GM12878 (cell line): ENCODE results near the gene SIRPD. TPM values are rescaled to one million over a fixed set of nuclear protein-coding genes. Genes with fewer than 3 reads are reported as not detected.

Source experiments
- ATAC-seq: fragments of 200-7000 bp; cut with Tn5 transposase; 3 replicates; pipeline ENCODE4 v1.9.1; 2020; ENCODE audit warnings: mild to moderate bottlenecking, moderate library complexity
- BruUV-seq: library from RNA; stranded (reverse); fragments of 400-500 nt; replicated peaks from 2 replicates; lab custom pipeline; 2021; lab: Mats Ljungman, UMichigan
- CTCF ChIA-PET: fragments of 300-600 bp; sonication (Branson Sonifier 250); formaldehyde crosslinking; extraction: SDS; loops from one replicate; lab custom pipeline; 2021; ENCODE audit warnings: inconsistent platforms; lab: Yijun Ruan, JAX
- POLR2A ChIA-PET: fragments of 350-600 bp; formaldehyde crosslinking; extraction: SDS; loops from one replicate; lab custom pipeline; 2021; ENCODE audit warnings: inconsistent platforms; lab: Charles Lee
- RAD21 ChIA-PET: fragments of 300-600 bp; sonication (Branson Sonifier 250); formaldehyde crosslinking; loops from one replicate; lab custom pipeline; 2023; ENCODE audit warnings: antibody characterized with exemption; ENCODE audit not compliant: unreplicated experiment; lab: Charles Lee
- SMC1A ChIA-PET: fragments of 300-600 bp; sonication (Branson Sonifier 250); formaldehyde crosslinking; loops from one replicate; lab custom pipeline; 2023; ENCODE audit not compliant: unreplicated experiment, uncharacterized antibody; lab: Charles Lee
- DNase-seq: peaks from one replicate; pipeline ENCODE4 v3.0.0-alpha.2; 2011; ENCODE audit warnings: low read depth, low spot score
- FAIRE-seq: peaks from 3 replicates; lab custom pipeline; 2011; peaks lifted over from hg19 to GRCh38; lab: Jason Lieb, UNC
- H2AFZ ChIP-seq: 2 replicates; pipeline ENCODE4 v1.6.0; 2011; ENCODE audit warnings: low read depth, low read length, control low read depth; ENCODE audit not compliant: control insufficient read depth
- H3K27ac ChIP-seq: 2 replicates; pipeline ENCODE4 v1.5.1; 2011; ENCODE audit warnings: control low read depth; ENCODE audit not compliant: control insufficient read depth, insufficient read depth
- H3K27me3 ChIP-seq, 2 experiments: replicated peaks in 1 of 2; 2 replicates each; pipeline versions ENCODE4 v1.6.0 to v1.6.1; 2011; ENCODE audit warnings: low read length in 1 of 2; ENCODE audit not compliant: control insufficient read depth in 2 of 2, insufficient read depth in 2 of 2
- H3K36me3 ChIP-seq, 2 experiments: 2 replicates each; pipeline ENCODE4 v1.5.1; 2011; ENCODE audit warnings: low read length in 1 of 2; ENCODE audit not compliant: control insufficient read depth in 2 of 2, insufficient read depth in 2 of 2
- H3K4me1 ChIP-seq: 2 replicates; pipeline ENCODE4 v1.6.1; 2011; ENCODE audit warnings: mild to moderate bottlenecking, low read length, moderate library complexity, mixed read lengths; ENCODE audit not compliant: control insufficient read depth, insufficient read depth
- H3K4me2 ChIP-seq: 2 replicates; pipeline ENCODE4 v1.6.0; 2011; ENCODE audit warnings: control low read depth; ENCODE audit not compliant: control insufficient read depth, insufficient read depth
- H3K4me3 ChIP-seq: fragments of 200-600 bp; sonication (generic); 2 replicates; pipeline ENCODE4 v1.5.1; 2016
- H3K79me2 ChIP-seq: 2 replicates; pipeline ENCODE4 v1.6.0; 2011; ENCODE audit warnings: low read length; ENCODE audit not compliant: control insufficient read depth, insufficient read depth
- H3K9ac ChIP-seq: 2 replicates; pipeline ENCODE4 v1.8.0; 2011; ENCODE audit warnings: low read length, control low read depth, mixed read lengths; ENCODE audit not compliant: control insufficient read depth, insufficient read depth
- H3K9me3 ChIP-seq: replicated peaks from 3 replicates; pipeline ENCODE4 v1.5.1; 2011; ENCODE audit warnings: mild to moderate bottlenecking, low read length; ENCODE audit not compliant: control insufficient read depth, insufficient read depth
- H4K20me1 ChIP-seq: 2 replicates; pipeline ENCODE4 v1.6.0; 2011; ENCODE audit not compliant: control insufficient read depth, insufficient read depth
- EGR1 ChIP-seq, 2 experiments: IDR thresholded peaks; 1 replicate in 1 of 2; 2 replicates in 1 of 2; pipeline ENCODE4 v1.6.1; 2011 to 2012; ENCODE audit warnings: low read depth in 2 of 2, low read length in 2 of 2, borderline replicate concordance in 1 of 2, mild to moderate bottlenecking in 1 of 2, moderate library complexity in 1 of 2
- ESRRA ChIP-seq: IDR thresholded peaks from 2 replicates; pipeline ENCODE4 v1.6.1; 2012; ENCODE audit warnings: mild to moderate bottlenecking, low read length, improper control_type of control experiment
- HCFC1 ChIP-seq: fragments of 150-350 bp; IDR thresholded peaks from 2 replicates; pipeline ENCODE4 v1.6.1; 2014; ENCODE audit warnings: low read length
- HDGF ChIP-seq: fragments of 450-650 bp; IDR thresholded peaks from 2 replicates; pipeline ENCODE4 v1.6.1; 2016; ENCODE audit warnings: antibody characterized with exemption
- HSF1 ChIP-seq: fragments of 150-350 bp; IDR thresholded peaks from 2 replicates; pipeline ENCODE4 v1.6.1; 2014; ENCODE audit warnings: mild to moderate bottlenecking, low read depth, low read length
- MAX ChIP-seq: IDR thresholded peaks from 2 replicates; pipeline ENCODE4 v1.6.1; 2012; ENCODE audit warnings: low read depth, low read length, improper control_type of control experiment
- MEF2A ChIP-seq: IDR thresholded peaks from 2 replicates; pipeline ENCODE4 v1.6.1; 2011; ENCODE audit warnings: low read depth, mild to moderate bottlenecking, low read length, moderate library complexity; ENCODE audit not compliant: insufficient read depth
- MYC ChIP-seq: IDR thresholded peaks from 2 replicates; pipeline ENCODE4 v1.6.1; 2011; ENCODE audit warnings: mild to moderate bottlenecking, low read length, moderate library complexity, inconsistent platforms; ENCODE audit not compliant: insufficient read depth, insufficient replicate concordance, insufficient read length, severe bottlenecking
- POU2F2 ChIP-seq: IDR thresholded peaks from 3 replicates; pipeline ENCODE4 v1.6.1; 2011; ENCODE audit warnings: low read depth, mild to moderate bottlenecking, low read length, borderline replicate concordance
- SIX5 ChIP-seq: IDR thresholded peaks from 2 replicates; pipeline ENCODE4 v1.6.1; 2011; ENCODE audit warnings: mild to moderate bottlenecking, low read depth, low read length, moderate library complexity; ENCODE audit not compliant: severe bottlenecking
- SMAD5 ChIP-seq: IDR thresholded peaks from 2 replicates; pipeline ENCODE4 v1.6.1; 2016; ENCODE audit warnings: antibody characterized with exemption, low read depth
- ZNF384 ChIP-seq: IDR thresholded peaks from 2 replicates; pipeline ENCODE4 v1.6.1; 2012; ENCODE audit warnings: low read depth, mild to moderate bottlenecking, low read length, improper control_type of control experiment, borderline replicate concordance
- ZNF622 ChIP-seq: fragments of 450-650 bp; IDR thresholded peaks from 2 replicates; pipeline ENCODE4 v1.6.1; 2017; ENCODE audit warnings: mild to moderate bottlenecking, inconsistent platforms
- ZZZ3 ChIP-seq: IDR thresholded peaks from 2 replicates; pipeline ENCODE4 v1.6.1; 2011; ENCODE audit warnings: low read depth; ENCODE audit not compliant: control insufficient read depth, insufficient read length
- WGBS: methylation state at CpG from one replicate; pipeline ENCODE4 v1.1.6; 2016; ENCODE audit warnings: low lambda C conversion rate; ENCODE audit not compliant: insufficient replicate concordance, insufficient coverage; ENCODE audit errors: missing lambda C conversion rate; 5-methylcytosine and 5-hydroxymethylcytosine counted together
- in situ Hi-C: fragments of 300-500 bp; cut with MboI; formaldehyde crosslinking; loops from 9 replicates; pipeline ENCODE4 v1.14.3; 2018; ENCODE audit warnings: mixed read lengths
- intact Hi-C: fragments of 100-400 bp; cut with micrococcal nuclease; formaldehyde crosslinking; loops from one replicate; pipeline ENCODE4 v1.14.2; 2022; ENCODE audit not compliant: unreplicated experiment
- polyA plus RNA-seq, 11 experiments: library from polyadenylated mRNA; depleted of rRNA in 4 of 11; unstranded in 6 of 11; stranded (reverse) in 5 of 11; fragments of >200 nt; fragmentation: Nextera tagmentation in 4 of 11; fragmentation: Illumina TruSeq in 1 of 11; extraction: Ambion mirVana in 4 of 11; extraction: Trizol in 1 of 11; gene quantifications; 1 replicate in 1 of 11; 2 replicates in 10 of 11; pipeline versions ENCODE4 v1.2.1 to v1.2.3, GENCODE V29; 2011 to 2016; ENCODE audit warnings: inconsistent platforms in 2 of 11, missing spikeins in 2 of 11, low read depth in 1 of 11
- total RNA-seq, 4 experiments: library from RNA; depleted of rRNA in 3 of 4; stranded (reverse); fragments of >200 nt in 3 of 4; fragmentation: Illumina TruSeq in 1 of 4; extraction: Trizol in 1 of 4; gene quantifications; 2 replicates each; pipeline versions ENCODE4 v1.2.1 to v1.2.3, GENCODE V29; 2013 to 2021

Gene SIRPD
- total and polyA plus RNA-seq, 10 of the 15 experiments (the other 5 are each of a cell fraction or from before 2014, with no cell fraction given): 0.10 to 1.6 (median 0.88) TPM

GRCh38 chr20:1528811-1529210, 28.7 kb downstream of the SIRPD start:
- Histone ChIP-seq H3K36me3 (no peaks in the 10 kb centered on the region), H3K27ac (no peak overlapping the region), H3K9ac (no peak overlapping the region), H3K4me3 (no peak overlapping the region), H3K79me2 (no peaks in the 10 kb centered on the region), H4K20me1 (no peaks in the 10 kb centered on the region), H3K4me1 (peaks cover 3% of the 10 kb centered on the region; the same call in 1 of the 2 replicates), H3K9me3 (peaks cover 3% of the 10 kb centered on the region; the same call in 1 of the 3 replicates), H3K4me2 (no peak overlapping the region), H3K27me3 (peaks cover 0 to 3% of the 10 kb centered on the region in 2 experiments; a peak in 1 of 4 replicates), H2AFZ (no peak overlapping the region)
- BruUV-seq: no TSS peak
- ChIA-PET CTCF (interaction anchor here (1.1 to 3.6 kb wide), 3 partner anchors 19 to 206 kb away, joined by 3 to 11 read pairs (median 6); no protein-coding TSS in a partner anchor), RAD21 (interaction anchor here (1.2 to 2.2 kb wide), 2 partner anchors 25 to 137 kb away, joined by 3 to 6 read pairs; no protein-coding TSS in a partner anchor), SMC1A (interaction anchor here (1.0 to 2.2 kb wide), 3 partner anchors 10 to 206 kb away, joined by 3 to 6 read pairs (median 5); no protein-coding TSS in a partner anchor), POLR2A (no interaction called here)
- no peak for DNase-seq
- in situ Hi-C loops: no loop called here
- no peak for FAIRE-seq
- intact Hi-C loops: no loop called here
- WGBS: 0% methylated on average over 1 of the region's 1 CpG
- no peak for ATAC-seq
- no peak for TF ChIP-seq POU2F2
- no peak for TF ChIP-seq MEF2A
- no peak for TF ChIP-seq EGR1 (IDR thresholded peaks at IDR 0.05; ENCODE audit: borderline replicate concordance in 1 of 2, low read depth in 2 of 2, low read length in 2 of 2)
- no peak for TF ChIP-seq SIX5
- no peak for TF ChIP-seq ZNF622
- no peak for TF ChIP-seq MAX
- no peak for TF ChIP-seq SMAD5
- no peak for TF ChIP-seq MYC
- no peak for TF ChIP-seq HSF1
- no peak for TF ChIP-seq ESRRA
- TF ChIP-seq HDGF: no peak
- no peak for TF ChIP-seq HCFC1
- TF ChIP-seq ZZZ3: no peak
- TF ChIP-seq ZNF384: no peak
